Natural killer cell (primary cell): ENCODE measurements around the gene PAMR1. TPM values are rescaled to one million over a fixed set of nuclear protein-coding genes. Genes with fewer than 3 reads are reported as not detected.

Experiments
- ATAC-seq, 3 donors: fragments of 150-1000 bp in 2 of 3; fragments of 200-7000 bp in 1 of 3; cut with Tn5 transposase; 1 replicate in 1 of 3; 2 replicates in 2 of 3; pipeline ENCODE4 v1.10.0; 2021; ENCODE audit warnings: mild to moderate bottlenecking in 2 of 3, moderate library complexity in 2 of 3
- DNase-seq, 2 donors: peaks; one replicate each; pipeline versions ENCODE4 v3.0.0 to v3.0.0-alpha.2; 2013 to 2021; ENCODE audit warnings: mixed read lengths in 1 of 2
- H3K27ac ChIP-seq: one replicate; pipeline ENCODE4 v1.5.1; 2013; ENCODE audit warnings: mild to moderate bottlenecking, low read length
- H3K27me3 ChIP-seq: one replicate; pipeline ENCODE4 v1.6.1; 2013; ENCODE audit warnings: low read length; ENCODE audit not compliant: control insufficient read depth, insufficient read depth
- H3K36me3 ChIP-seq: one replicate; pipeline ENCODE4 v1.6.1; 2013; ENCODE audit warnings: low read length; ENCODE audit not compliant: control insufficient read depth, insufficient read depth
- H3K4me1 ChIP-seq: one replicate; pipeline ENCODE4 v1.6.1; 2013; ENCODE audit warnings: low read length; ENCODE audit not compliant: control insufficient read depth, insufficient read depth
- H3K4me3 ChIP-seq: one replicate; pipeline ENCODE4 v1.5.1; 2013; ENCODE audit warnings: low read length
- H3K9me3 ChIP-seq: one replicate; pipeline ENCODE4 v1.6.1; 2013; ENCODE audit warnings: low read length; ENCODE audit not compliant: control insufficient read depth, insufficient read depth
- H3K27ac Mint-ChIP-seq, 2 donors: one replicate each; pipeline ENCODE4 v1.8.0; 2022; ENCODE audit warnings: mild to moderate bottlenecking in 2 of 2, mixed read lengths in 2 of 2, moderate library complexity in 1 of 2
- H3K27me3 Mint-ChIP-seq, 2 donors: one replicate each; pipeline ENCODE4 v1.8.0; 2022; ENCODE audit warnings: low read depth in 2 of 2, mixed read lengths in 2 of 2
- H3K36me3 Mint-ChIP-seq: one replicate; pipeline ENCODE4 v1.8.0; 2022; ENCODE audit warnings: mixed read lengths
- H3K4me1 Mint-ChIP-seq, 2 donors: one replicate each; pipeline ENCODE4 v1.8.0; 2022; ENCODE audit warnings: mixed read lengths in 2 of 2
- H3K4me3 Mint-ChIP-seq: one replicate; pipeline ENCODE4 v1.8.0; 2022; ENCODE audit warnings: mild to moderate bottlenecking, moderate library complexity, mixed read lengths
- H3K9me3 Mint-ChIP-seq, 2 donors: one replicate each; pipeline ENCODE4 v1.8.0; 2022; ENCODE audit warnings: mixed read lengths in 2 of 2
- WGBS: methylation state at CpG from one replicate; pipeline ENCODE4 v1.1.7; 2013; ENCODE audit warnings: missing lambda C conversion rate; ENCODE audit not compliant: insufficient coverage; 5-methylcytosine and 5-hydroxymethylcytosine counted together
- intact Hi-C: fragments of 100-400 bp; cut with micrococcal nuclease; formaldehyde crosslinking; loops from one replicate; pipeline ENCODE4 v1.14.2; 2022
- total RNA-seq, 4 donors: library from RNA; stranded (reverse); fragments of 120-200 nt in 1 of 4; gene quantifications; one replicate each; pipeline versions ENCODE4 v1.2.3 to v1.2.4, GENCODE V29; 2013 to 2022
- TF ChIP-seq, protein P1 (sequence below): fragments of 200-600 bp; IDR thresholded peaks from one replicate; pipeline ENCODE4 v1.8.0; 2022; ENCODE audit warnings: antibody characterized with exemption

The PAMR1 gene
- total RNA-seq, 3 donors from 2014 or later (not counting 1 experiment from before 2014, with no cell fraction given), result not detected

DNA sequence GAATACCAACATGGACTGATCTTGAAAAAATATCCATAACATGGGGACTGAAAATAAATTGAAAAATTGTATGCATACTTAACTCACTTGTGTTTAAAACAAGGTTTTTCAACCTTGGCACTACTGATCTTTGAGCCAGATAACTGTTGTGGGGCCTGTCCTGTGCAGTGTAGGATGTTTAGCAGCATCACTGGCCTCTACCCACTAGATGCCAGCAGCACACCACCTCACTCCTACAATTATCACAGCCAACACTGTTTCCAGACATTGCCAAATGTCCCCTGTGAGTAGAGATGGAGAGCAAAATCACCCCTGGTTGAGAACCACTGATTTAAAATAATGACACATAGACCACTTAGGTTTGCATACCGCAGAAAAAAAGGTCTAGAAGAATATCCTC, 61.1 kb downstream of the PAMR1 start:
- Mint-ChIP-seq H3K27me3 (peaks cover 14 to 54% of the 10 kb centered on the region in 2 donors), H3K36me3 (no peaks in the 10 kb centered on the region), H3K27ac (no peak overlapping the region), H3K4me1 (no peaks in the 10 kb centered on the region), H3K4me3 (no peak overlapping the region), H3K9me3 (no peaks in the 10 kb centered on the region)
- H3K4me1 ChIP-seq, result no peaks in the 10 kb centered on the region
- no peaks in the 10 kb centered on the region for H3K27me3 ChIP-seq
- TF ChIP-seq, protein P1, sequence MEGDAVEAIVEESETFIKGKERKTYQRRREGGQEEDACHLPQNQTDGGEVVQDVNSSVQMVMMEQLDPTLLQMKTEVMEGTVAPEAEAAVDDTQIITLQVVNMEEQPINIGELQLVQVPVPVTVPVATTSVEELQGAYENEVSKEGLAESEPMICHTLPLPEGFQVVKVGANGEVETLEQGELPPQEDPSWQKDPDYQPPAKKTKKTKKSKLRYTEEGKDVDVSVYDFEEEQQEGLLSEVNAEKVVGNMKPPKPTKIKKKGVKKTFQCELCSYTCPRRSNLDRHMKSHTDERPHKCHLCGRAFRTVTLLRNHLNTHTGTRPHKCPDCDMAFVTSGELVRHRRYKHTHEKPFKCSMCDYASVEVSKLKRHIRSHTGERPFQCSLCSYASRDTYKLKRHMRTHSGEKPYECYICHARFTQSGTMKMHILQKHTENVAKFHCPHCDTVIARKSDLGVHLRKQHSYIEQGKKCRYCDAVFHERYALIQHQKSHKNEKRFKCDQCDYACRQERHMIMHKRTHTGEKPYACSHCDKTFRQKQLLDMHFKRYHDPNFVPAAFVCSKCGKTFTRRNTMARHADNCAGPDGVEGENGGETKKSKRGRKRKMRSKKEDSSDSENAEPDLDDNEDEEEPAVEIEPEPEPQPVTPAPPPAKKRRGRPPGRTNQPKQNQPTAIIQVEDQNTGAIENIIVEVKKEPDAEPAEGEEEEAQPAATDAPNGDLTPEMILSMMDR, result no peak
- H3K4me3 ChIP-seq, result no peak overlapping the region
- intact Hi-C loops, result no loop called here
- H3K36me3 ChIP-seq, result no peaks in the 10 kb centered on the region
- DNase-seq, result no peak
- H3K27ac ChIP-seq, result no peak overlapping the region
- no peak for ATAC-seq
- no peaks in the 10 kb centered on the region for H3K9me3 ChIP-seq
- 100% methylated on average over 1 of the region's 1 CpG for WGBS

DNA sequence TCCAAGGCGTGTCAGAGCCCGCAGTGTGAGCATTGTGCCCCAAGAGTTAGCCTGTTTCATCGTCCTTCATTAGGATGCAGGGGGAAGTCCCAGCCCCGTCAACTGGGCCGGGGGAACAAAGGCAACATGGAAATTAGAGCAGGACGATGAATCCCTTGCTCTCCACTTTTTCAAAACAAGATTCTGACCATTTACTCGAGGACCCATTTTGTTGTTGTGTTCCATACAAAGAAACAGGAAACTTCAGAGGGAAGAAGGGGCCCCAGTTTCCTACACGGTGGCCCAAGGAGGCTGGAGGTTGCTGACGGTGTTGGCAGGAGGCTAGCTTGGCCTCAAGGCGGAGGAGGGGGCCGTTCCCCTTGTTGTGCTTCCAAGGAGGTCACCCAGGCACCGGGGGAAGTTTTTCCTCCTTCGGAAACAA, 62.1 kb downstream of the PAMR1 start:
- H3K9me3 ChIP-seq, result no peaks in the 10 kb centered on the region
- Mint-ChIP-seq H3K4me1 (no peaks in the 10 kb centered on the region), H3K27me3 (peaks cover 18 to 55% of the 10 kb centered on the region in 2 donors), H3K27ac (no peak overlapping the region), H3K9me3 (no peaks in the 10 kb centered on the region), H3K4me3 (no peak overlapping the region), H3K36me3 (no peaks in the 10 kb centered on the region)
- TF ChIP-seq, protein P1, result no peak
- intact Hi-C loops, result no loop called here
- no peak for ATAC-seq
- H3K36me3 ChIP-seq, result no peaks in the 10 kb centered on the region
- DNase-seq, result no peak
- WGBS, result 73% methylated on average over 13 of the region's 13 CpGs
- no peak overlapping the region for H3K4me3 ChIP-seq
- H3K27me3 ChIP-seq, result no peaks in the 10 kb centered on the region
- H3K4me1 ChIP-seq, result no peaks in the 10 kb centered on the region
- no peak overlapping the region for H3K27ac ChIP-seq

DNA sequence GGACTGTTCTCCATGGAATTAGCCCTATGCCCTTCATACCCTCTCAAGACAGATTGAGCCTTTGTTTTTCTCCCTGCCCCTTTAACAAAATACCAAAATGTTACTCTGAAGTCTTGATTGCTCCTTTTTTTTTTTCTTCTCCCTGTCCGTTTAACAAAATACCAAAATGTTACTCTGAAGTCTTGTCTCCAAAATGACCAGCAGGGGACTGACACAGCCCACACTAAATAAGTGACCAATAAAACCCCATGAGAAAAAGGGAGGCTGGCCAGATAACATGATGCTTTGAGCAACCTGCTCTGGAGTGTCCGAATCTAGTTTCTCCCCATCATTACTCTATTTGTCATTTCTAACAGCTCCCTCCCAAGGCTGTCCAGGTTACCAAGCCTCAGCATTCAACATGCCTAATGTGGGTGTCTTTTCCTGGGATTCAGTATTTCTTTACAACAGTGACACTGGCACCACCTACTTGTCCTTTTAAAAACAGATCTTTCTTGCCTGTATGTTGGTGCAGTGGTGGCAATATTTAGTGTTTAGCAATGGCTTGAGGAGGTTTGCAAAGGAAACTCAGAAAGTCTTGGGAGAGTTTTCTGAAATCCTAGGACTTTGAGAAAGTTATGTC, 63.4 kb downstream of the PAMR1 start:
- DNase-seq (no peak), ATAC-seq (no peak)
- Histone ChIP-seq H3K4me1 (no peaks in the 10 kb centered on the region), H3K27me3 (no peaks in the 10 kb centered on the region), H3K36me3 (no peaks in the 10 kb centered on the region), H3K9me3 (no peaks in the 10 kb centered on the region), H3K27ac (no peak overlapping the region), H3K4me3 (no peak overlapping the region)
- Mint-ChIP-seq H3K4me3 (no peak overlapping the region), H3K27me3 (peaks cover 17 to 49% of the 10 kb centered on the region in 2 donors), H3K4me1 (no peaks in the 10 kb centered on the region), H3K27ac (no peak overlapping the region), H3K36me3 (no peaks in the 10 kb centered on the region), H3K9me3 (no peaks in the 10 kb centered on the region)
- TF ChIP-seq, protein P1, result no peak
- intact Hi-C loops, result no loop called here
- WGBS, result 91% methylated on average over 2 of the region's 2 CpGs

DNA sequence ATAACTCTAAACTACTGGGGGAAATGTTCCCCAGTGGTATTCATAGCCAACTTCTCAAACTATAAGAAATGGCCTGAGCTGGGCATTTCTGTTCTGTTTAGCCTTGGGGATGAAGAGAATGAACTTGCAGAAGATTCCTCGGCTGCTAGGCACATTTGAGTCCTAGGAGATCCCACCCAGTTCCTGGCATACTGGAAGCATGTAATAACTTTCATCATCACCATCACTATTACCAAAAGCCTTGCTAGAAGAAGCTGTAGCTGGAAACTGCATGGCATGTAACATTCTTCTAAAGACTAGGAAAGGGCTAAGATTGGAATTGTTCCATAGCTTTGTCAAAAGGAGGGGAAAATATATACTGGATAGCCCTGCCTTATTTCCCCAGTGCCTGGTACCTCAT, 65.9 kb downstream of the PAMR1 start:
- ATAC-seq (no peak), DNase-seq (no peak)
- Histone ChIP-seq H3K36me3 (no peaks in the 10 kb centered on the region), H3K9me3 (no peaks in the 10 kb centered on the region), H3K27me3 (peaks cover 2% of the 10 kb centered on the region), H3K27ac (no peak overlapping the region), H3K4me3 (no peak overlapping the region), H3K4me1 (no peaks in the 10 kb centered on the region)
- Mint-ChIP-seq H3K36me3 (no peaks in the 10 kb centered on the region), H3K27ac (no peak overlapping the region), H3K9me3 (no peaks in the 10 kb centered on the region), H3K4me1 (no peaks in the 10 kb centered on the region), H3K4me3 (no peak overlapping the region), H3K27me3 (peaks cover 21 to 48% of the 10 kb centered on the region in 2 donors)
- TF ChIP-seq, protein P1, result no peak
- 75% methylated on average over 1 of the region's 1 CpG for WGBS
- intact Hi-C loops, result no loop called here
